UCSD-AML1 (cell line): ENCODE data around the gene SMIM17.

Experiments used
- DNase-seq: peaks from one replicate; lab custom pipeline; 2025; ENCODE audit not compliant: unreplicated experiment; lab: John Stamatoyannopoulos, UW

The SMIM17 gene

GRCh38 chr19:56642711-56643459 lies at the start of gene SMIM17:
TSS of gene SMIM17 (plus strand) at chr19:56643159. CDS start at chr19:56645668, 2,509 bp downstream.
- DNase-seq: no peak

DNA sequence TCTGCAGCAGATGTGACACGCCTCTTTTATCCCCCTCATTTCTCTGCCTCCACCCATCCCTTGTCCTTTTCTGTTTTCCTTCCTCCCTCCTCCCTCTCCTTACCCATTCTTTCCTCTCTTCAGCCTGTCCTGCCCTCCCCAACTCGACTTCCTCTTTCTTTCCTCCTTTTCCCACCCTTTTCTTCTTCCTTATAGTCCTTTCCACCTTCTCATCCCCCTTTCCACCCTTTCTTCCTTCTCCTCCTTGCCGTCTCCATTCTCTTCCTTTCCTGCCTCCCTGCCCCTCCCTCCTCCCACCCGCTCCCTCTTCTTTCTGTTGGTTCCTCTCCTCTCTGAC lies 48.5 kb upstream of the SMIM17 start:
- DNase-seq: no peak

DNA sequence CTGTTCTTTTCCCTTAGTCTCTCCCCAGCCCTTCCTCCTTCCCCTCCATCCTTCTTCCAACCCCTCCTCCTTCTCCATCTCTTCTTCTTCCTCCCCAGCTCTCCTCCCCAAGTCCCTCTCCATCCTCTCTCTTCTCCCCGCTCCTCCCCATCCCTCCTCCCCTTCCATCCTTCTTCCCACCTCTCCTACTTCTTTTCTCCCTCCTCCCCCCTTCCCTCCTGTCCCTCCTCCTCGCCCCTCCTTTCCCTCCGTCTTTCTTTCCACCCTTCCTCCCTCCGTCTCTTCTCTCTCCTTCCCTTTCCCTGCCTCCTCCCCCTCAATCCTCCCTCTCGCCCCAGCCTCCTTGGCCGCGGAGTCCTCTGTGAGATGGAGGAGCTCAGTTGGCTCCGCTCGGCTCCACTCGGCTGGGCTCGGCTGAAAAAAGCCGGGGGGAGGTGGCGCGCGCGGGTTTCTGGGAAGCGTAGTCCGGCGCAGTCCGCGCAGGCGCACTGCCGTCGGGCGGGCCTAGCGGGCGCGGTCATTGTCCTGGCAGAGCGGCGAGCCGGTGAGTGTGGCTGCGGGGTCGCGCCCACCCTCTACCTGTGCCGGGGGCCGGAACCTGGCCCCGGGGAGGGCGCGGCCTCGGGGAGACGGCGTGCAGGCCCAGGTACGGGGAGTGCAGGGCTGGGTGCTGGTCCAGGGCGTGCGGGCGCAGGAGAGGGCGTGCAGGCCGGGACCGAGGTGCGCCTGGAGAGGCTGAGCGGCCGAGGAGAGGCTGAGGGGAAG lies 48.0 kb upstream of the SMIM17 start, which contains the start of gene ZNF71:
Gene ZNF71, plus strand, starts transcription at position 520 of the 765 bp plus-strand sequence. CDS start 6,257 bp downstream, outside the sequence.
- DNase-seq: peak; percentile 90

GRCh38 chr19:56595548-56595899 lies 47.4 kb upstream of the SMIM17 start:
- DNase-seq: no peak

GRCh38 chr19:56596676-56597075 lies 46.3 kb upstream of the SMIM17 start:
- DNase-seq: no peak

GRCh38 chr19:56597696-56598095 lies 45.3 kb upstream of the SMIM17 start:
- no peak for DNase-seq

DNA sequence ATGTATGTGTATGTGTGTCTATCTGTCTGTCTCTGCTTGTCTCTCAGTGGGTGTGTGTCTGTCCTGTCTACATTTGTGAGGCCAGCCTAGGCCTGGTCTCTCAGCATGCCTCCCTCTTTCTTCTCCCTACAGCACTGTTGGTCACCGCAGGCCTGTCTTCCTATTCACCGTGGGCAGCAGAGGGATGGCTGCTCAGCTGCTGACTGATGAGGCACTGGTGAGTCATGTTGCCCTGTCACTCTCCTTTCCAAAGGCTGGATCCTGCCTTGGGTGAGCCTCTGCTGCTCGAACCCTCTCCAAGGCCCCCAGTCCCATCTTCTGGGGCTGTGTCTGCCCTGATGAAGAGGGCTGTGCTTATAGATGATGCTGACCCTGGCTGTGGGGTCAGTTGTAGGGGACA lies 41.6 kb upstream of the SMIM17 start:
- no peak for DNase-seq

DNA sequence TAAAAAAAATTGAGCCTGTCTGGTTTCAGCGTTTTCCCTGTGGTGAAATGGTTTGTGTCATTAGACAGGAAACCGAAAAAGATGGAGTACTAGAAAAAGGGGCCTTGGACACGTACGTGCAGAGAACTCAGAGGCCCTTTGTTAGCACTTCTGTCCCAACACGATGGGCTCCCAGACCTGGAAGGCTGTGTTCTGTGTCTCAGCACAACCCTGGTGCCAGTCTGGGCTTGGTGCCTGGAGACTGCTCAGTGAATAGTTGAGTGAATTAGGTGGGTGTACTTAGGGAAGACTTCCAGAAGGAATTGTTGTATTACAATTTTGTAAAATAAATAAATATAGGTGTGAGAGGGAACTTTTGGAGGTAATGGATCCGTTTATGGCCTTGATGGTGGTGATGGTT lies 39.1 kb upstream of the SMIM17 start:
- no peak for DNase-seq

GRCh38 chr19:56608274-56608964 lies 34.5 kb upstream of the SMIM17 start:
- DNase-seq: no peak

DNA sequence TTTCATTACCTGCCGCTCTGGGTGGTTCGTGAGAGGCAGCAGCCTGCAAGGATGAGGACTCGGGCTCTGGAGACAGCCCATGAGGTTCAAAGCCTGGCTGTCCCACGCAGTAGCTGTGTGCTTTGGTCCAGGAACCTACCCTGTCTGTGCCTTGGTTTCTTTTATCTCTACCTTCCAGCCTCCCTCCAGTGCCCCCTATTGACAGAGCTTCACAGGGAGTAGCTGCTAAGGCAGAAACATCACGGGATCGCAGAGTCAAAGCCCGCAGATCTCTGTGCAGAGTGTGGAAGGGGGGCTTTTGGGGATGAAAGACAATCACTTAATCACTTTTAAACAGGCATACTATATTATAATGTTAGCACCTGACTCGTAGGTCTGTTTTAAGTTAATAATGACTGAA lies 31.7 kb upstream of the SMIM17 start:
- no peak for DNase-seq

GRCh38 chr19:56612737-56613136 lies 30.2 kb upstream of the SMIM17 start:
- no peak for DNase-seq

DNA sequence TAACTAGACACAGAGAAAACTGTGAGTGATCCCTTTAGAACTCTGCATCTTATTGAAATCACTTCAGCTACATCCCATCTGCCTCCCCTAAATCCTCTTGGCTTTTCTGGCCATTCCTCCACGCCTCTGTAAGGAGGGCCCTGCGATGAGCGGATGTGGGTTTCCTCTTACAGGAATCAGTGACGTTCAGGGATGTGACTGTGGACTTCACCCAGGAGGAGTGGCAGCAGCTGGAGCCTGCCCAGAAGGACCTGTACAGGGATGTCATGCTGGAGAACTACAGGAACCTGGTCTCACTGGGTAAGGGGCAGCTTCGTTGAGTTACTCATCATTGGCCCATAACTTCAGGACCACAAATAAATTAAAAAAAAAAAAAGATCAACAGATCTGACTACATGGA lies 29.3 kb upstream of the SMIM17 start:
- no peak for DNase-seq

DNA sequence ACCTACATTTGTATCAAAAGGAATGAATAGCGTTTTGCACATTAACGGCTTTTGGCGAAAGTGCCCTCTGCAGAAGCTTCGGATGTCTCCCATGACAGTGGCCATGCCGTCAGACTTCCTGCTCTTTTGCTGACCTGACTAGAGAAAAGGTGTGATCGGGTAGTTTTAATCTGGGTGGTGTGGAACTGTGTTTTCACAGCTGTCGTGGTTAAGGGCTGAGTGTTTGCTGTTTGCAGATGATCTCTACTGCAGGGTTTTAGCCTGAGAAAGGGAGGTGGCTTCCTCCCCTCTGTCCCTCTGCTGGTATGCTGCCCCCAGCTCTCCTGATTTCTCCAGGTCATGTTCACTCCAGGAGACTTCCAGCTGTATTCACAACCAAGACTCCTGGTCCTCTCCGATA lies 25.4 kb upstream of the SMIM17 start:
- no peak for DNase-seq

DNA sequence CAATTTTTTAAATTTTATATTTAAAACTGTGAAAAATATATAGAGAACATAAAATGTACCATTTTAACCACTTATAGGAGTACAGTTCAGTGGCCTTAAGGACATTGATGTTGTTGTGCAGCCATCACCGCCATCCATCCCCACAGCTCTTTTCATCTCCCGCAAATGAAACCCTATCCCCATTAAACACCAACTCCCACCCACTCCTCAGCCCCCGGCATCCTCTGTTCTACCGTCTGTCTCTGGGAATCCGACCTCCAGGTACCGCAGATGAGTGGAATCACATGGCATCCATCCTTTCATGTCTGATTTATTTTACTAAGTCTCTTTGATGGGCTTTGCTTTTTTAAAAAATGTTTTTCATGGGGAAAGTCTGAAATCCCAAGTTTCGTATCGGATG lies 23.8 kb upstream of the SMIM17 start:
- no peak for DNase-seq

DNA sequence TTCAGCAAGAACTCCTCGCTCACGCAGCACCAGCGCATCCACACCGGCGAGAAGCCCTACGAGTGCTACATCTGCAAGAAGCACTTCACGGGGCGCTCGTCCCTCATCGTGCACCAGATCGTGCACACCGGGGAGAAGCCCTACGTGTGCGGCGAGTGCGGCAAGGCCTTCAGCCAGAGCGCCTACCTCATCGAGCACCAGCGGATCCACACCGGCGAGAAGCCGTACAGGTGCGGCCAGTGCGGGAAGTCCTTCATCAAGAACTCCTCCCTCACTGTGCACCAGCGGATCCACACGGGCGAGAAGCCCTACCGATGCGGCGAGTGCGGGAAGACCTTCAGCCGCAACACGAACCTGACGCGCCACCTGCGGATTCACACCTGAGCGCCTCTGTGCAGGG lies 20.6 kb upstream of the SMIM17 start:
- DNase-seq: no peak

- no peak for DNase-seq
Observed at GRCh38 chr19:56623006-56623405, 20.0 kb upstream of the SMIM17 start.

DNA sequence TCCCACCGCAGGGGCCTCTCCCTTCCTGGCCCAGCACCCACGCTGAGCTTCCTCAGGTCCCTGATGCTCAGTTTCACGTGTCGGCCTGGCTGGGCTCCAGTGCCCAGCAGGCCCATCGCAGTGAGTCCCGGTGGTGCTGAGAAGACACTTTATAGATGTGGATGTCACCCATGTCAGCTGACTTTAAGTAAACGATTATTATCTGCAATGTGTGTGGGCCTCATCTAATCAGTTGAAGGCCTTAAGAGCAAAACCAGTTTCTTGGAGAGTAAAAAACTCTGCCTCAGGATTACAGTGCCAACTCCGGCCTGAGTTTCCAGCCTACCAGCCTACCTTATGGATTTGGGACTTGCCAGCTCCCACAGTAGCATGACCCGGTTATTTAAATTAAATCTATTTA lies 17.3 kb upstream of the SMIM17 start:
- DNase-seq: no peak

DNA sequence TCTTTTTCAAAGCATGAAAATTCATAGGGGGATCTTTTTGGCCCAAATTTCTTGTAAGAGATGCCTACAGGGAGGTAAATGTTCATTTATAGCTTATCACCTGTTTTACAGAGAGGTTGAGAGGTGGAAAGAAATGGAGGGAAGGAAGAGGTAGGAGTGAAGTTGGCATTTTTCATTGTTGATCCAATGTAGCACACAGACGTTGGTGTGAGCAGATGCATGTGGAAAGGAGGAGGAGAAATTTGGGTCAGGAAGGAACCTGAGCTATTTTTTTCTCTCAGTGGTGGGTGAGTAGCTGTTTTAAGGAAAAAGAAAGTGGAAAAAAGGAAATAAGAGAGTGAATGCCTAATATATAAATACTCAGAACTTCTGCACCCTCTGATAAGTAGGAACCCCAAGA lies 9.9 kb upstream of the SMIM17 start:
- no peak for DNase-seq

GRCh38 chr19:56637976-56638555 lies 4.9 kb upstream of the SMIM17 start:
- DNase-seq: peak; percentile 80

- DNase-seq: no peak
Observed at GRCh38 chr19:56639217-56639616, 3.7 kb upstream of the SMIM17 start.

GRCh38 chr19:56643460-56643955 lies 549 bp downstream of the SMIM17 start:
- no peak for DNase-seq
